Activated T-helper 17 cell treated with anti-CD3 and anti-CD28 coated beads, Interleukin-2, amount 50 U/mL, for 72 hours (primary cell): Measurements from ENCODE around the gene PTPRR. TPM values are rescaled to one million over a fixed set of nuclear protein-coding genes. Genes with fewer than 3 reads are reported as not detected.

ENCODE experiments used
- ATAC-seq: fragments of 150-1000 bp; cut with Tn5 transposase; replicated peaks from 2 replicates; pipeline ENCODE4 v1.10.0; 2021; ENCODE audit warnings: mild to moderate bottlenecking, moderate library complexity
- H3K27ac Mint-ChIP-seq: one replicate; pipeline ENCODE4 v1.8.0; 2022; ENCODE audit warnings: mixed read lengths
- H3K27me3 Mint-ChIP-seq: one replicate; pipeline ENCODE4 v1.8.0; 2022; ENCODE audit warnings: mixed read lengths
- H3K36me3 Mint-ChIP-seq: one replicate; pipeline ENCODE4 v1.8.0; 2022; ENCODE audit warnings: low read depth, mild to moderate bottlenecking, mixed read lengths
- H3K4me1 Mint-ChIP-seq: one replicate; pipeline ENCODE4 v1.8.0; 2022; ENCODE audit warnings: mixed read lengths
- H3K4me3 Mint-ChIP-seq: one replicate; pipeline ENCODE4 v1.8.0; 2022; ENCODE audit warnings: mild to moderate bottlenecking, mixed read lengths
- H3K9me3 Mint-ChIP-seq: one replicate; pipeline ENCODE4 v1.8.0; 2022; ENCODE audit warnings: mixed read lengths
- total RNA-seq, 2 donors: library from RNA; stranded (reverse); gene quantifications; one replicate each; pipeline ENCODE4 v1.2.3, GENCODE V29; 2022

The PTPRR gene
- total RNA-seq, 2 donors from 2014 or later, result not detected

GRCh38 chr12:70664465-70664881 is 256.1 kb downstream of the PTPRR start:
- Mint-ChIP-seq H3K9me3 (no peaks in the 10 kb centered on the region), H3K36me3 (no peaks in the 10 kb centered on the region), H3K27me3 (peaks cover 7% of the 10 kb centered on the region), H3K4me3 (no peak overlapping the region), H3K4me1 (peaks cover 7% of the 10 kb centered on the region), H3K27ac (no peak overlapping the region)
- no peak for ATAC-seq

GRCh38 chr12:70663838-70664237 is 256.7 kb downstream of the PTPRR start:
- ATAC-seq, result no peak
- H3K4me1 Mint-ChIP-seq, result peaks cover 7% of the 10 kb centered on the region
- H3K36me3 Mint-ChIP-seq, result no peaks in the 10 kb centered on the region
- peaks cover 4% of the 10 kb centered on the region for H3K27me3 Mint-ChIP-seq
- no peak overlapping the region for H3K4me3 Mint-ChIP-seq
- no peaks in the 10 kb centered on the region for H3K9me3 Mint-ChIP-seq
- no peak overlapping the region for H3K27ac Mint-ChIP-seq

DNA sequence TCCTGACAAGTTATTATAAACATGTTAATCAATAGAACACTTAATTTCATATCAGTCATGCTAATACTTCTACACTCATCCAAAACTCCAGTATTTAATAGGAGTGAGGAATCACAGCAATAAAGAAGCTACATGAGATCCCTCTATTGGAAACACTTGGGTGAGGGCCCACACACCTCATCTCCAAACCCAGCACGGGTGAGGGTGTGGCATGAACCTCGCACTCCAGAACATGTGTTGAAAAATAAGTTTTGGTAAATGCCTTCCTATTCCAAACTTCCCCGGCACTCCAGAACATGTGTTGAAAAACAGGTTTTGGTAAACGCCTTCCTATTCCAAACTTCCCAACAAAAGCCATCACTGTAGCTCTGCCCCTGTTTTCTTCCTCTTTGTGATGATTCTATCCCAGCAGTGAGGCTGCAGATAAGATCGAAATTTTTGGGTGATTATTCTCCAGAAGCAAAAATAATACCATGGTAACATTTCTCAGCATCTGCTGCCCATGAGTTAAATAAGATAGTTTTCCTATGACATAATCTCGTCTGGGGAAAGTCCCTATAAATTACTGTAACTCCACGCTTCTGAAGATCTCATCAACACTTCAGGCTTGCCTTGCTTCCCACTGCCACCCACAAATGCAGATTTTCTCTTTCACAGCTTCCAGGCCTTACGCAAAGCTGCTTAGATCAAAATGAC is 258.9 kb downstream of the PTPRR start:
- ATAC-seq, result peak; percentile 29

GRCh38 chr12:70660620-70661219 is 259.8 kb downstream of the PTPRR start:
- H3K27me3 Mint-ChIP-seq, result peaks cover 4% of the 10 kb centered on the region
- H3K4me3 Mint-ChIP-seq, result no peak overlapping the region
- no peak overlapping the region for H3K27ac Mint-ChIP-seq
- H3K36me3 Mint-ChIP-seq, result no peaks in the 10 kb centered on the region
- no peaks in the 10 kb centered on the region for H3K9me3 Mint-ChIP-seq
- peaks cover 7% of the 10 kb centered on the region for H3K4me1 Mint-ChIP-seq
- peak; percentile 56 for ATAC-seq

More for the DNA sequence above, 258.9 kb downstream of the PTPRR start:
- Mint-ChIP-seq H3K4me3 (peak overlapping the region; percentile 30), H3K27me3 (peaks cover 4% of the 10 kb centered on the region), H3K36me3 (no peaks in the 10 kb centered on the region), H3K4me1 (peaks cover 7% of the 10 kb centered on the region), H3K27ac (no peak overlapping the region), H3K9me3 (no peaks in the 10 kb centered on the region)

GRCh38 chr12:70660002-70660604 is 260.4 kb downstream of the PTPRR start:
- H3K9me3 Mint-ChIP-seq, result no peaks in the 10 kb centered on the region
- no peak overlapping the region for H3K4me3 Mint-ChIP-seq
- no peak for ATAC-seq
- H3K27me3 Mint-ChIP-seq, result peaks cover 4% of the 10 kb centered on the region
- H3K36me3 Mint-ChIP-seq, result no peaks in the 10 kb centered on the region
- H3K27ac Mint-ChIP-seq, result no peak overlapping the region
- peaks cover 7% of the 10 kb centered on the region for H3K4me1 Mint-ChIP-seq

GRCh38 chr12:70659077-70659606 is 261.4 kb downstream of the PTPRR start:
- H3K27ac Mint-ChIP-seq, result no peak overlapping the region
- H3K4me3 Mint-ChIP-seq, result no peak overlapping the region
- no peaks in the 10 kb centered on the region for H3K36me3 Mint-ChIP-seq
- peaks cover 7% of the 10 kb centered on the region for H3K4me1 Mint-ChIP-seq
- ATAC-seq, result no peak
- H3K9me3 Mint-ChIP-seq, result no peaks in the 10 kb centered on the region
- peaks cover 4% of the 10 kb centered on the region for H3K27me3 Mint-ChIP-seq

- no peaks in the 10 kb centered on the region for H3K9me3 Mint-ChIP-seq
- H3K4me1 Mint-ChIP-seq, result peaks cover 7% of the 10 kb centered on the region
- peaks cover 4% of the 10 kb centered on the region for H3K27me3 Mint-ChIP-seq
- no peak overlapping the region for H3K27ac Mint-ChIP-seq
- no peak for ATAC-seq
- H3K4me3 Mint-ChIP-seq, result no peak overlapping the region
- H3K36me3 Mint-ChIP-seq, result no peaks in the 10 kb centered on the region
These were observed 262.8 kb downstream of the PTPRR start for GRCh38 chr12:70657616-70658286.

DNA sequence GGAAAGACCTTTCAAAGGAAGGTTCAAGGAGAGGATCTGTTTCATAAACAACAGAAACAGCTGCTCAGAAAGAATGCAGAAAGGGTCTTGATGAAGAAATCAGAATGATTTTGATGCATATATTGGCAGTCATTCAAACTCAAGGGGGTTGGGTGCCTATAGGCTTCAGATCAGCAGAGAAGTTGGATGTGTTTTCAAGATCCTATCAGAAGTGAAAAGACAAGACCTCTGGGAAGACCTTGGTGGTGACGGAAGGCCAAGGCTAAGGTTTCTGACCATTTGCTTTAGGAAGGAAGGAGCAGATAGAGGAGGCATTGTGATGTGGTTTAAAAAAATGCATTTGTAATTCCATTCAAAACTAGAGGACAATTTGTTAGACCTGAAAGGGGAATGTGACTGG is 268.1 kb downstream of the PTPRR start:
- Mint-ChIP-seq H3K36me3 (no peaks in the 10 kb centered on the region), H3K27ac (no peak overlapping the region), H3K9me3 (no peaks in the 10 kb centered on the region), H3K27me3 (no peaks in the 10 kb centered on the region), H3K4me1 (no peaks in the 10 kb centered on the region), H3K4me3 (no peak overlapping the region)
- no peak for ATAC-seq

DNA sequence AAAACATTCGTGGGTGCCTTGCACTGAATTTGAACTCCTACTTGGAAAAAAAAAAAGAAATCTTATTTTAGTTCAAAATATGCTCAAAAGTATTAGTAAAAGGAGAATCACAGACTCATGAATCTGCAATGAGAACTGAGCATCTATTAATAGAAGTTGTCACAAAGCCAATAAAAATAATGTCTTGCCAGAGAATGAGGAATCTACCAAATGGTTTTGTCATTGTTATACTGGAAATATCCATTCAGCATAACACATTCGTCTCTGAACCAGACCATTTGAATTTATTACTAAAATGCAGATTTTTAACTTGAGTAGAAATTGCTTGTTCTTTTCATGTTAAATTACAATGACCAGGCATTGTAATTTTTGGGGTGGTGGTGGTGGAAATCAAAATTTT is 271.7 kb downstream of the PTPRR start:
- Mint-ChIP-seq H3K4me1 (no peaks in the 10 kb centered on the region), H3K9me3 (no peaks in the 10 kb centered on the region), H3K4me3 (no peak overlapping the region), H3K36me3 (no peaks in the 10 kb centered on the region), H3K27ac (no peak overlapping the region), H3K27me3 (peaks cover 4% of the 10 kb centered on the region)
- ATAC-seq, result no peak

GRCh38 chr12:70648191-70648590 is 272.3 kb downstream of the PTPRR start:
- ATAC-seq, result no peak
- Mint-ChIP-seq H3K27me3 (peaks cover 4% of the 10 kb centered on the region), H3K9me3 (no peaks in the 10 kb centered on the region), H3K4me3 (no peak overlapping the region), H3K36me3 (no peaks in the 10 kb centered on the region), H3K4me1 (no peaks in the 10 kb centered on the region), H3K27ac (no peak overlapping the region)

GRCh38 chr12:70646850-70647249 is 273.7 kb downstream of the PTPRR start:
- Mint-ChIP-seq H3K27me3 (peaks cover 9% of the 10 kb centered on the region), H3K9me3 (no peaks in the 10 kb centered on the region), H3K4me1 (no peaks in the 10 kb centered on the region), H3K27ac (no peak overlapping the region), H3K36me3 (no peaks in the 10 kb centered on the region), H3K4me3 (no peak overlapping the region)
- ATAC-seq, result no peak

- Mint-ChIP-seq H3K27ac (no peak overlapping the region), H3K4me3 (peak overlapping the region; percentile 28), H3K27me3 (peaks cover 9% of the 10 kb centered on the region), H3K4me1 (no peaks in the 10 kb centered on the region), H3K9me3 (no peaks in the 10 kb centered on the region), H3K36me3 (no peaks in the 10 kb centered on the region)
- peak; percentile 74 for ATAC-seq
These were observed 274.8 kb downstream of the PTPRR start for GRCh38 chr12:70645494-70646317.

- Mint-ChIP-seq H3K9me3 (no peaks in the 10 kb centered on the region), H3K4me3 (no peak overlapping the region), H3K27ac (no peak overlapping the region), H3K4me1 (no peaks in the 10 kb centered on the region), H3K36me3 (no peaks in the 10 kb centered on the region), H3K27me3 (peaks cover 9% of the 10 kb centered on the region)
- no peak for ATAC-seq
These were observed 275.7 kb downstream of the PTPRR start for GRCh38 chr12:70644861-70645260.

DNA sequence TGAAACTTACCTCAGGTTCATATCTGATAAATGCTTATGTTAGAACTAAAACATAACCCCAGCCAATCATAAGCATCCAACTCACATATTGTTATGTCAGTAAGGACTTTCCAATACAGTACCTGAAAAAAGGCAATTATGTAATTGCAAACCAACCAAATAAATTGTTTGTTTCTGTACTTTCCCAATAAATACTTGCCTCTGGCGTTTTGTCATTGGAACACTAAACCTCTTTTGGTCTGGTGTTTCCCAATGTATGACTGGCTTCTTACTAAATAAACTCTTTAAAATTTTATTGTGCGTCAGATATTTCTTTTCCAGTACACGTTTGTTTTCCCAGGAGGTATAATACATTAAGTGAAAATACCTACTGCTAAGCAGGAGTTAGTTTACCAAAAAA is 276.6 kb downstream of the PTPRR start:
- no peak overlapping the region for H3K4me3 Mint-ChIP-seq
- H3K27ac Mint-ChIP-seq, result no peak overlapping the region
- H3K27me3 Mint-ChIP-seq, result peaks cover 9% of the 10 kb centered on the region
- H3K4me1 Mint-ChIP-seq, result no peaks in the 10 kb centered on the region
- no peaks in the 10 kb centered on the region for H3K36me3 Mint-ChIP-seq
- ATAC-seq, result no peak
- no peaks in the 10 kb centered on the region for H3K9me3 Mint-ChIP-seq
